ENCODE measurements around the gene CHD3.

DNA sequence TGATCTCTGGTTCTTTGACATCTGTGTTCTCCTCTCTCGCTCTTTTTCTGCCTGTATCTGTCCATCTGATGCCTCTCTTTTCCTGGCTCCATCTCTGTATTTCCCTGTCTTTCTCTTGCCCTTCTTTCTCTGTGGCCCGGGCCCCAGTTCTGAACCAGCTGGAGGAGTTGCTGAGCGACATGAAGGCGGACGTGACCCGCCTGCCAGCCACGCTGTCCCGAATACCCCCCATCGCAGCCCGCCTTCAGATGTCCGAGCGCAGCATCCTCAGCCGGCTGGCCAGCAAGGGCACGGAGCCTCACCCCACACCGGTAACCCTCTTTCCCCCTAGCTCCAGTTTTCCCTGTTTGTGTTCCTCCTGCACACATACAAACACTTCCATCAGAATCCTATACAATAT is 21.7 kb downstream of the CHD3 start:
- TF ChIP-seq CTCF (IDR thresholded peaks at IDR 0.05) (no peak), EZH2 (IDR thresholded peaks at IDR 0.05; ENCODE audit: borderline replicate concordance, insufficient read depth, low read depth, low read length, poor library complexity, severe bottlenecking) (no peak)

All from B cell (primary cell).